NCI-H510A treated with DMSO at 0.1 percent for 48 hours (cell line): ENCODE data around the gene ZFYVE21.
A peak's percentile ranks its signal among the peaks of the same experiment; 100 is the strongest.
"Not testable (repeated sequence)": the region's sequence is repeated elsewhere in the genome, so short reads cannot be mapped to it uniquely, and the experiment has no call there.

Source experiments
- DNase-seq: peaks from one replicate; lab custom pipeline; 2025; lab: John Stamatoyannopoulos, UW

Gene ZFYVE21

DNA sequence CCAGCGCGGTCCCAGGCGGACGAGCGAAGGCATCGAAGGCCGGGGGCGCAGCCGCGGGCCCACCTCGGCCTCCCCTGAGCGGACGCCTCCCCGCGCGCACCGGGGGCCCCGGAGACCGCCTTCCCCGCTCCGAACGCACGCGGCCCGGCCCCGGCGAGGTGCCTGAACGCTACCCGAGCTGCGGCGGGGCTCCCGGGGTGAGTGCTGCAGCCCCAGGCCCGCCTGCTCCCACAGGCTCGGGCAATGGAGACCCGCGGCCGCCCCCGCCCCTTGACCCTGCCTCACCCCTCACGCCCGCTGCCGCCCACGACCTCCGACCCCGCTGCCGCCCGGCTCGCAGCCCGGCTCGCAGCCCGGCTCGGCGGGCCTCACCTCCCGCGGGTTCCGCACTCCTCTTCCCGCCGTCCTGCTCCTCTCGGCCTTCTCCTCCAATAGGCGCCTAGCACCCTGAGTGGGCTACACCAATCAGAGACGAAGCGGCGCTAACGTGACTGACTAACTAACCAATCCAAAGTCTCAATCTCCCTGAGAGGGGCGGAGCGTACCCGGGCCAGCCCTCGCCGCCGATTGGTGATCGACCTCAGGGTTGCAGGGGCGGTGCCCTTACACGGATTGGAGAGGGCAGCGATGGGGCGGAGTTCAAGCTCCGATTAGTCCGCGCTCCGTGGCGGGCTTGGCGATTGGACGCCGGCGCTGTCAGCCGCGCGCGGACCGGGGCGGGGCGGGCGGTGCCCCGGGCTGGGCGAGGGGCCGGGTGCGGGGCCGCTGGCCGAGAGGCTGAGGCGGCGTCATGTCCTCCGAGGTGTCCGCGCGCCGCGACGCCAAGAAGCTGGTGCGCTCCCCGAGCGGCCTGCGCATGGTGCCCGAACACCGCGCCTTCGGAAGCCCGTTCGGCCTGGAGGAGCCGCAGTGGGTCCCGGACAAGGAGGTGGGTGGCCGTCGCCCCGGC lies at the start of gene ZFYVE21, which contains the start of gene XRCC3:
Gene ZFYVE21 (plus strand): TSS at position 759 of the 949 bp plus-strand sequence. CDS start 32 bp downstream, at position 791.
Gene XRCC3 (minus strand): TSS at position 400 of the 949 bp plus-strand sequence. CDS start 4,364 bp downstream, outside the sequence.
- DNase-seq = peak; percentile 98

DNA sequence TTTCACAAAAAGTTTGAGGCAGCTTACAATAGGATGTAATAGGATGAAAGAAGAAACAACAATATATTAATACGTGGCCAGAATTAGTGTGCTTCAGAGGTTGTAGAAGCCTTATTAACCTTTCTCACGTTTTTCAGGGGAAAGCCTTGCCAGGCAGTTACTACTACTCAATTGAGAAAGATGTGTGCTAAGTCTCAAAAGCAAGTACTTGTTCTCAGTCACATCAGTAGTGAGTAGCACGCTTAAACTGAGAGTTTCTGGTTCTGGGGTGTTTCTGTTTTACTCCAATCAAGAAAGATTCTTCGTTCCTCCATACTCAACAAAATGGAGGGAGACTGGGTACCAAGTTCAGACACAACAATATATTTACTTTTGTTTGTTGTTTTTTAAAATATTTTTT lies 47.9 kb upstream of the ZFYVE21 start:
- no peak for DNase-seq

DNA sequence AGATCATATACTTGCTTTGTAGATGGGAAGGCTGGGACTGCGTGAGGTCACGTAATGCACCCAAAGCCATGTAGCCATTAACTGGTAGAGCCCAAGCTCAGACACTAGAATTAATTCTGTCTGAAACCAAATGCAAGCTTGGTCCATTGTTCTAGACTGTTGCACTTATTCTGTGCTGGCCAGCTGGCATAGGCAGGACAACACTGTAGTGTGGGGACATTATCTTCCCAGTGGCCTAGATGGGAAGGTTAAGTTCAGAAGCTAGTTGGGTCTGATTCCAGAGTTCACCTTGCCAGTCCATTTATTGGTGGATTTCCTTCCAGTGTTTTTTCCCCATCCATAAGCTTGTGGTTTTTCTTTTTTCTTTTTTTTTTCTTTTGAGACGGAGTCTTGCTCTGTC lies 47.5 kb upstream of the ZFYVE21 start:
- no peak for DNase-seq

DNA sequence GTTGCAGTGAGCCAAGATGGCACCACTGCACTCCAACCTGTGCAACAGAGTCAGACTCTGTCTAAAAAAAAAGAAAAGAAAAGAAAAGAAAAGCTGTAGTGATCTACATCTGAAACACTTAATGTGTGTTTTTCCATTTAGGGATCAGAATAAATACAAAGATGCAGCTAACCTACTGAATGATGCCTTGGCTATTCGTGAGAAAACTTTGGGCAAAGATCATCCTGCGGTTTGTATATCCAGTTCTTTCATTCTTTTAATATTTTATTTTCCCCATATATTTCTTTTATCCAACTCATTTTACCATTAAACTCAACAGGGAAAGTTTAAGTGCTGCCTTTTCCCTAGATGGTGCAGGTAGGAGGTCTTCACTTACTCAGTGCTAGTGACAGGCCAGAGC lies 46.2 kb upstream of the ZFYVE21 start:
- DNase-seq = no peak

DNA sequence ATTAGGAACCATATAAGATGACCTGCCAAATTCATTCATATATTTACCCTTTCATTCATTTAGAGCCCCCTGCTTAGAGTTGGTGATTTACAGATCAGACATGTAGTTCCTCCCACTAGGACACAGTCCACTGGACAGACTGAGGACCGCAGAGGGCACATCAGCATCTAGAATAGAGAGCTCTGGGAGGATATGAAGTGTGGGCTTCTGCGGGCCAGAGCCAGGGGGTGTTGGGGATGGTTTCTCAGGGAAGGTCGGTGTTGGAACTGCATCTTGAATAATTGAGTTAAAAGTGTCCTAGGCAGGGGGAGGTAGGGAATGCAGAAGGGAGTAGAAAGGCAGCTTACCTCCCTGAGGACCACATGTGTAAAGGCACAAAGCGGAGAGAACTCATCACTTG lies 43.7 kb upstream of the ZFYVE21 start:
- no peak for DNase-seq

DNA sequence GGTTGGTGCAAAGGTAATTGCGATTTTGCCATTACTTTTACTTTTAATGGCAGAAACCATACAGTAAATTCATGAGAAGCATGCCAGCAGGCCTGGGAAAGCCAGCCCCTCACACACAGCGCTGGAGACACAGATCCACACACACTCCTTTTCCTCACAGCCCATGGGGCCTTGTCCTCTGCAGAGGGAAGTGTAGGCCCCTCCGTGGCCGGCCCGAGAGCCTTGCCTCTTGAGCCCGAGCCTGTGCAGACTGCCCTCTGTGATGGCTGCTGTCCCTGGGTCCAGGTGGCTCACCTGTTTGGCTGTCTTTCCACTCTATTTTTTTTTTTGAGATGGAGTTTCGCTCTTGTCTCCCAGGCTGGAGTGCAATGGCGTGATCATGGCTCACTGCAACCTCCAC lies 39.7 kb upstream of the ZFYVE21 start:
- DNase-seq = no peak

DNA sequence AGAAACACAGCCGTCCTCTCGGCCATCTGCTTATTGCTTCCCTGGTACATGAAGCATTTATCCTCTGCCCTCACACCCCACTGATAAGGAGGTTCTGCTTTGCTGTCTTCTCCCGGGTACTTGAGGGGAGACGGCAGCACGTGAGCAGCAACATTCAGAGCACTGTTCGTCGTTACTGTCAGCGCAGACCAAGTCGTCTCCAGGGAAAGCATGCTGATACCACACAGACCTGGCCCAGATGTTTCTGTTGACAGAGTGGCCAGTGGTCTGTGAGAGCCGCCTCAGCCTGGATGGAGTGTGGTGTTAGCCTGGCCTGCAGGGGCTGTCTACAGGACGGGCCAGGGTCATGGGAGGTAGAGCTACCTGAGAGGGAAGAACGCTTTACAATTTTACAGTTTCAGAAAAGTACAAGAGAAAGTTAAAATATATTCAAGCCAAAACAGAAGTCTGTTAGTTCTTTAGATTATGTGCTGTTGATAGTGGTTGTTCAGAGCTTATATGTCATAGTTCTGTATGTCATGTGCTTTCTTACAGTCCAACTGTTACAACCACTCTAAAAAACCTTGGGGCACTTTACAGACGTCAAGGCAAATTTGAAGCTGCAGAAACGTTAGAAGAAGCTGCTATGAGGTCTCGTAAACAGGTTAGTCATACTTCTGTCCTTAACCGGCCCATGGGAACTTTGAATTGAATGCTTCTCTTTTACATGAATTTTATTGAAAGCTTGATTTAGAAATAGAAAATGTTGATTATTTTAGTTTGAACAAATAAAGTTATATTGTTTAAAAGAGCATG lies 38.5 kb upstream of the ZFYVE21 start:
- DNase-seq = no peak

DNA sequence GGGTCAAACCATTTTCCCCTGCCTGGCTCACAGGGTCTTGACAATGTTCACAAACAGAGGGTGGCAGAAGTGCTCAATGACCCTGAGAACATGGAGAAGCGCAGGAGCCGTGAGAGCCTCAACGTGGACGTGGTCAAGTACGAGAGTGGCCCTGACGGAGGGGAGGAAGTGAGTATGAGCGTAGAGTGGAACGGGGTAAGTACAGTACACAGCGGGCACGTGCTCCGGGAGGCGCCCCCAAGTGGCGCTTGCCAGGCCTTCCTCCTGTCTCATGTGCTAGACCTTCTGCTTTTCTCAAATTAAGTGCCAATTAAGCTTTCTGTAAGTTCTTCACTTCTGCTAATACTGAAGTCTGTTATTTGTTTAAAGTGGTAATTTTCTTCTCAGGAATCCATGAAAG lies 36.3 kb upstream of the ZFYVE21 start:
- peak; percentile 10 for DNase-seq

DNA sequence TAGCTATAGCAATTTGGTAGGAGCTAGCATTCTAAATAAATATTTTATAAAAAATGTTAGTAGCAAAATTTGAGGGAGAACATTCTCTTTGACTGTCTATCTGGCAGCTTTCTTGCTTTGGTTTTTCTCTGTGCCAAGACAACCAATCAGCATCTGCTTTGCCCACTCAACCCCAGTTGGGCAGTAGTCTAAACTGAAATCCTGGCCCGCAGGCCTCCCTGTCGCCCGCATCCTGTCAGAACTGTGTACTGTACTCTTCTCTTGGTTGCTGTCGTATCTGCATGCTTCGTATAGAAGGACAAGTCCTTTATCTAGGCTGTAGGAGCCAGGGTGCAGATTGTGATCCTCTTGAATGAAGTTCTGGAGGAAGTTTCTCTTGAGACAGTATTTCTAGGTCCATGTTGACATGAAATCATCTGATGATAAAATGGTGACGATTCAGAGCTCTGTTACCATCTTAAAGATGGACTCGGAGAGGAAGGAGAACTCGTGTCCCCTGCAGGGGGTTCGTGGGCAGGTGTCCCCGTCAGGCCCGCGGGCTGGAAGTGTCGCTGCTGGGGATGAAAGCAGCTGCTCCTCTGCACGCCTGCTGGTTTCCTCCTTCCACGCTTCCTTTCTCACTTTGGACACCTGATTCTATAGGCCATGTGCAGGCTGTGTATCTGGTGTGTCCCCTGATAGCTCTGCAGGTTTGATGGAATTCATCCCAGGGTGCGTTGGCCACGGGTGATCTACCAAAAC lies 34.9 kb upstream of the ZFYVE21 start:
- DNase-seq = no peak

DNA sequence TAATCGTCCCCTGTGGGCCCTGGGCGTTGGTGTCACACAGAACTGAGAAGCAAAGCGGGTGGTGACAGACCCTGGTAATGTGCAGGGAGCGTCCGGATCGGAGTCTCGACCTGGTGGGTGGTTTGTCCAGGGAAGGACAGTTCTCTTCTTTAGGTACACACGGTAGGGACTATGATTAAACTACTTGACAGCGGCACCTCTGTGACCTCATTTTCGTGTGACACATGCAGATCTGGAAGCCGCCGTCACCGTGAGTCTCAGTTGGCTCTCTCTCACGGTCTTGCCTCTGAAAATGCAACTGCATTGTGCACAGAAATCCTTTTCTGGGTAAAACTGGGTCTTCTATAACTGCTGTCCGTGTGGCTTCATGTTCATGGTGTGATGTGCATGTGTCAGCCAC lies 32.5 kb upstream of the ZFYVE21 start:
- DNase-seq = no peak

DNA sequence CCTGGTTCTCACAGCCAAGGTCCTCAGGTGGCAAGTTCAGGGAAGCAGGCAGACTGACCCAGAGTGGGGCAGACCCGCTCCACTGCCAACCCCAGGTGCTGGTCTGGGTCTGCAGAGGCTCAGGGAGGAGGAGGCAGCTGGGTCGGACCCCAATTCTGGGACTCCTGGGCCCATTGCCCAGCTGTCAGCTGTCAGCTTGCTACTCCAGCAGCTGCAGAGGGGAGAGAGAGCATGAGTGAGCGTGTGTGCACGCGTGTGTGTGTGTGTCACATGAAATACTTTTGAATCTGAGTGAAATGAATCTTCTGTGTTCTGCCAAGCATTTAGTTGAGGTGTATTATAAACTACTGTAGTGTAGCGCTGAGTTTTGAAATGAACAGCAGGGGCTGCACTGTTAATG lies 31.1 kb upstream of the ZFYVE21 start:
- no peak for DNase-seq

DNA sequence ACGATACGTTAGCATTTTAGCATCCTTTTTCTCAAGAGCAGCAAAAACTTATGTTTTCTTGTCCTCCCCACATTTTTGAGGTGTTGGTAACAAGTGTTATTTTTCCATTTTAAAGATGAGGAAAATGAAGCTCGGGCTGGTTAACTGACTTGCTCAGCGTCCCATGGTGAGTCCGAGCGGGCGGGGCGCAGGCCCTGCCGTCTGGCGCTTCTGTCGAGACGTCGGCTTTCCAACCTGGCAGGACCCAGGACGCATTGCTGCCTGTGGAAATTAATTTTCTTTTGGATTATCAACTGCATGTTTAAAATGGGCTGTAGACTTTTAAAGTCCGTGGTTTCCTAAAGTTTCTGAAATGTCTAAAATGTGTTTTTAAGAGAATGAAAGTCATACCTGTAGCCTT lies 30.7 kb upstream of the ZFYVE21 start:
- DNase-seq = no peak

DNA sequence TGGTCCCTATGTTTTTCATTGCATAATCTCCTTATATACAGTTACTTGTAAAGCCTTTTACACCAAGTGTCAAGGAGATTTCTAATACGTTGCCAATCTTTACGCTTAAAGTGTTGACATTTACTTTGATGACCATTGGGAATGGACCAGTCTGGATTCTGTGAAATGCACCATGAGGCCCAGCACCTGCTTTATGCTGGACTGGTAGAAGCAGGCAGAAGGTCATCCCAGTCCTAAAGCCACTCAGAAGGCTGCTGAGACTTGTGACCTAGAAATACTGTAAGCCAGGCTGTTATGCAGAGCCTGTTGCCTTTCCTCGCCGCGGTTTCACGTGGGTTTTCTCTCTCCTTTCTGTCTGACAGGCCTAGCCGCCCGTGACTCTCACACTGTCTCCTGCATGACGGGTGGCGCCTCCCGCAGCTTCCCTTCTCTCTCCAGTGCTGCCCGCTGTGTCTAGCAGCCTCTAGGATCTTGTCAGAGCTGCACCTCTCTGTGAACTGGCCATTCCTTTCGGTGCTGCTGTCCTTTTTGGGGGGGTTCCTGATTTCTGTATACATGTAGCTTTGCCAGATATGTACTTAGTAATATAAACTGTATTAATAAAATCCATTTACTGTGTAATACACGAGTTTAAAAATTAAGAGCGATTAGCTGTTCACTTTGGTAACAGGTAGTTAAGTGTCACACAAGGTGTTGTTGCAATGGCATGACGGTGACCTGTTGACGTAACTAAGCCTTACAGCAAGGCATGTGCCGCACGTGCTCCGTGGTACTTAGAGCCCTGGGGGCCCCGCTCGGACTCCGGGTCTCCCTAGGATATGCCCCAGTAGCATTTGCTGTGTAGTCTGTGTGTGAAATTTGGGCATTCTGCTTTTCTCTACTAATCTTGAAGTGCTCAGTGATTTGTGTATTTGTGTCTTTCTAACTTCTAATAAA lies 30.1 kb upstream of the ZFYVE21 start:
- no peak for DNase-seq

DNA sequence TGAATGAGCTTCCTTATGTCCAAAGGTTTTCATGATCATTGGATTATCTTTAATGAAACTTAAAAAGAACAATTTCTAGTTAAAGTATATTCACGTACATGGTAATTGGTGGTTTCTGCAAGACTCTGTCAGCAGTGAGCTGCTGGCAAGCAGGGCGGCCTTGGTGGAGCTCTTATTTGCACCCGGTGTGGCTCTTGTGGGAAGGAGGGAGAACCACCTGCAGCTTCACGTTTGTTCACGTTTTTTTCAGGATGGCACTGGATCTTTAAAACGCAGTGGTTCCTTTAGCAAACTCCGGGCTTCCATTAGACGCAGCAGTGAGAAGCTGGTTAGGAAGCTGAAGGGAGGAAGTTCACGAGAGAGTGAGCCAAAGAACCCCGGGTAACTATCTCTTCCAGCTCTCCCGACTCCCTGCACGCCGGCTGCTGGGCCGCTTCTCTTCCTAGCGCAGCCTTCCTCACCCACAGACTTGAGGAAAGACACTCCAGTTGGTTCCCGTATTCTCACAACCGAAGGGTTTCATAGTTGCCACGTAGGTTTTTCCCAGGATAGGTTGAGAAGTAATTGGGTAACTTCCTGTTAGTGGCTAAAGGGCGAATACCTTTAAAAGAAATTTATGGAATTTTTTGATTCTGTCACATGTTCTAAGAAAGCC lies 28.7 kb upstream of the ZFYVE21 start:
- DNase-seq = no peak

DNA sequence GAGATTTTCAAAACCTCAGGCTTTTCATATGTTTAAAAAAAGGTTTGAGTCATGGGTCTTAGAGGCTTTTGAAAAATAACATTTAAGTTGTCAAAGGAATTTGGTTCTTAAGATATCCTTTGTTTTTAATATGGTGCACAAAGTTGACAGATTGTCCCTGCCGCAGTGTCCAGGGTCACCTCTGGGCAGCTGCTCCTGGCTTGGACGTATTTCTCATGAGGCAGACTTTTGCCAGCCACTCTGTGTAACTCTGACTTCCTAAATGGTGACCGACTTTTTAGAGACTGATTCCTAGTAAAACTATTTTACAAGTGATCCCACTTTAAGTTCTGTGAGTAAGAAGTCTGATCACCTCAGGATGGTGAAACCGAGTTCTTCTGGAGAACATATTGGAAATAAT lies 27.9 kb upstream of the ZFYVE21 start:
- no peak for DNase-seq

DNA sequence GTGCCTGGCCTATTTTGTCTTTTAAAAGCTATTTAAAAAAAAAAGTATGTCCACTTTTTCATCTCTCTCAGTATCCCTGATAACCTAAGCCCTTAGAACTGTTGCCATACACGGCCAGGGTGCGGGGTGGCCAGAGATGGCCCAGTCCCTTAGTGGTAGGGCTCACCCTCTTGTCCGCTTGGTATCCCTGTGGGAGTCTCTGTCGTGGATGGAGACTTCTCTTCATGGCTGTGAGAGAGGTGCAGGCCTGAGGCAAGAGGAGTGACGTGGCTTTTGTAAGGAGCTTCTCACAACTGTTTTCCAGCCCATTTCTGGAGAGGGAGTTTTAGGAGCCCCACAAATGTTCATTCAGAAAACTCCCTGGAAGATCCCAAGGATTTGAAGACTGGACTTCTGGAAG lies 27.2 kb upstream of the ZFYVE21 start:
- no peak for DNase-seq

DNA sequence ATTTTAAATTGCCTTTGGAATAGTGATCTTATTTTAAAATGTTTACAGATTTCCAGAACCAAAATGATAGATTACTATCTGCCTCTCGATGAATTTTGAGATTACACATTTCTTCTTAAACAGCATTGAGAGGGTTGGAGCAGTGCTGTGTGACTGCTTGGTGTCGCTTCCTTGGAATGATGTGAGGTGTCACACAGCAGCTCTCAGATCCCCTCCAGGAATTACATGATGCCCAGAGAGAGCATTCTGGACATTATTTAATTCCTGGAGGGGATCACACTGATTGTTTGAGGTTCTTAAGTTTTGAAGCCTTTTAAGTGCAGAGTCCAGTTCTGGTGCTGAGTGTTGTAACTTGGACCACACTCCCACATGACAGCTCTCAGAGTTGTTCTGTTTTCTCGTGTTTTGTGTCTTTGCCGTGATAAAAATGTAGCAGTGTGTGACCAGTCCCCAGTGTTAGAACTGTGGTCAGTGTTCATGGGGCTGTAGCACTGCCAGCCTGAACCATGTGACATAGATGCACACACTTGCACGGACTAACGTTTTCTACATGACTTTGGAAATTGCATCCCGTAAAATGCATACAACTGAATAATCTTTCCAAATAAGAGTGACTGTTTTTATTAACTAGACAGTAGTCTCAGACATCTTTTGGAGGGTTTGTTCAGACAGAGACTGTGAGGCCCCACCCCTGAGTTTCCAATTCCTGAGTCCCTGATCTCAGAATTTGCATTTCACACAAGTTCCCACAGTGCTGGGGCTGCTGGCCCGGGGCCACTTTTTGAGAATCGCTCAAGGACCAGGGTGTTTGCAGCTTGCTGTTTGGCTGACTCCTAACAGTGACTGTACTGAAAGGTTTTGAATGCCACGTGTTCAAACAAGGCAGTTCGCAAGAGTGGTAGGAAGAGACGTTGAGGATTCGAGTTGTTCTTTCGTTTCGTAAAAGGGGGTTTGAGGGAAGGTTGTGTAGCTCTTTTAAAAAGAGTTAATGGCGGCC lies 26.4 kb upstream of the ZFYVE21 start:
- no peak for DNase-seq

DNA sequence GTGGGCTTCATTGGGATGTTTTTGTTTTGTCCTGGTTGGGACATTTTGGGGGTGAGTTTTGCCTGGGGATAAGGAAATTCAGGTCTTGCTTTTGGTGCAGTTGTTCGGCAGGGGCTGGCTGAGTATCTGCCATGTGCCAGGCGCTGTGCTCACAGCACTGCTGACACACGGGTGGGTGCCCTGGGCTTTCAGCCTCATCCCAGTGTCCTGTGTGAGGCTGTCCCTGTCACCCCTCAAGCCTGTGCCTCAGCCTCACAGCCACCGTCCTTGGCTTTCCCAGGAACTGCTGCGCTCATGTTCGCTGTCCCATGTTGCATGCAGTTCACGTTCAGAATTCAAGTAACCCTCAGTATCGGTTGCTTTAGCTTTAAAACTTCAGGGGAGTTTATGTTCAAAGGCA lies 25.3 kb upstream of the ZFYVE21 start:
- no peak for DNase-seq

DNA sequence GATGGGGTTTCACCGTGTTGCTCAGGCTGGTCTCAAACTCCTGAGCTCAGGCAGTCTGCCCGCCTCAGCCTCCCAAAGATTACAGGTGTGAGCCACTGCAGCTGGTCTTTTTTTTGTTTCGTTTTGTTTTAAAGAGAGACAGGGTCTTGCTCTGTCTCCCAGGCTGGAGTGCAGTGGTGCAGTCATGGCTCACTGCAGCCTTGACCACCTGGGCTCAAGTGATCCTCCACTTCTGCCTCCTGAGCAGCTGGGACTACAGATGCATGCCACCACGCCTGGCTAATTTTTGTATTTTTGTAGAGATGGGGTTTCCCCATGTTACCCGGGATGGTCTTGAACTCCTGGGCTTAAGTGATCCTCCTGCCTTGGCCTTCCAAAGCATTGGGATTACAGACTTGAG lies 24.0 kb upstream of the ZFYVE21 start:
- DNase-seq = not testable (repeated sequence)
